Panc1 (cell line): ENCODE data around the gene SH3BGR.

ENCODE experiments used
- POLR2AphosphoS5 ChIP-seq: IDR thresholded peaks from 2 replicates; pipeline ENCODE4 v1.6.1; 2012; ENCODE audit warnings: mild to moderate bottlenecking, low read depth, low read length, moderate library complexity
- TF ChIP-seq, protein P1 (sequence below): fragments of 450-650 bp; IDR thresholded peaks from 2 replicates; pipeline ENCODE4 v1.5.1; 2017; ENCODE audit warnings: mild to moderate bottlenecking

DNA sequence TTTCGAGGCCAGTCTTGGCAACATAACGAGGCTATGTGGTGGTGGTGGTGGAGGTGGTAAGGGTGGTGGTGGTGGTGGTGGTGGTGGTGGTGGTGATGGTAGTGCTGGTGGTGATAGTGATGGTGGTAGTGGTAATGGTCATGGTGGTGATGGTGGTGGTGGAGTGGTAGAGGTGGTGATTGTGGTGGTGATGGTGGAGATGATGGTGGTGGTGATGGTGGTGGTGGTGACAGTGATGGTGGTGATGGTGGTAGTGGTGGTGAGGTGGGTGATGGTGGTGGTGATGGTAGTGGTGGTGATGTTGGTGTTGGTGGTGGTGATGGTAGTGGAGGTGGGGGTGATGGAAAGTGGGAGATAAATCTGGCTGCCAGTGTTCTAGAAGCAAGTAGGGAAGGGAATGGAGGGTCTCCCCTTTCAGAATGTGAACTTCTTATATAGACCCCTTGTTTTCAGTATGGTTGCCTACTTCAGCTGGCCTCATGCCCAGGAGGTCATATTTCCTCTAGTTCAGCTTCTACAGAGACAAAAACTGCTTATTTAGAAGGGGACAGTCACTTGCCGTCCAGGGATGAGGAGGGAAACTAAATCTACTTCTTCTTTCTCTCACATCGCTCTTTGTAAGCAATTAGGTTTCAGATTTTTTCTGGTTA lies 27.5 kb downstream of the SH3BGR start:
- TF ChIP-seq, protein P1, sequence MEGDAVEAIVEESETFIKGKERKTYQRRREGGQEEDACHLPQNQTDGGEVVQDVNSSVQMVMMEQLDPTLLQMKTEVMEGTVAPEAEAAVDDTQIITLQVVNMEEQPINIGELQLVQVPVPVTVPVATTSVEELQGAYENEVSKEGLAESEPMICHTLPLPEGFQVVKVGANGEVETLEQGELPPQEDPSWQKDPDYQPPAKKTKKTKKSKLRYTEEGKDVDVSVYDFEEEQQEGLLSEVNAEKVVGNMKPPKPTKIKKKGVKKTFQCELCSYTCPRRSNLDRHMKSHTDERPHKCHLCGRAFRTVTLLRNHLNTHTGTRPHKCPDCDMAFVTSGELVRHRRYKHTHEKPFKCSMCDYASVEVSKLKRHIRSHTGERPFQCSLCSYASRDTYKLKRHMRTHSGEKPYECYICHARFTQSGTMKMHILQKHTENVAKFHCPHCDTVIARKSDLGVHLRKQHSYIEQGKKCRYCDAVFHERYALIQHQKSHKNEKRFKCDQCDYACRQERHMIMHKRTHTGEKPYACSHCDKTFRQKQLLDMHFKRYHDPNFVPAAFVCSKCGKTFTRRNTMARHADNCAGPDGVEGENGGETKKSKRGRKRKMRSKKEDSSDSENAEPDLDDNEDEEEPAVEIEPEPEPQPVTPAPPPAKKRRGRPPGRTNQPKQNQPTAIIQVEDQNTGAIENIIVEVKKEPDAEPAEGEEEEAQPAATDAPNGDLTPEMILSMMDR, result no peak
- TF ChIP-seq POLR2AphosphoS5, result no peak
